ENCODE measurements around the gene MPPED2. TPM values are rescaled to one million over a fixed set of nuclear protein-coding genes. Genes with fewer than 3 reads are reported as not detected.

MPPED2 gene
- total RNA-seq, 4 donors from 2014 or later = 0.37 to 1.8 (median 1.3) TPM

DNA sequence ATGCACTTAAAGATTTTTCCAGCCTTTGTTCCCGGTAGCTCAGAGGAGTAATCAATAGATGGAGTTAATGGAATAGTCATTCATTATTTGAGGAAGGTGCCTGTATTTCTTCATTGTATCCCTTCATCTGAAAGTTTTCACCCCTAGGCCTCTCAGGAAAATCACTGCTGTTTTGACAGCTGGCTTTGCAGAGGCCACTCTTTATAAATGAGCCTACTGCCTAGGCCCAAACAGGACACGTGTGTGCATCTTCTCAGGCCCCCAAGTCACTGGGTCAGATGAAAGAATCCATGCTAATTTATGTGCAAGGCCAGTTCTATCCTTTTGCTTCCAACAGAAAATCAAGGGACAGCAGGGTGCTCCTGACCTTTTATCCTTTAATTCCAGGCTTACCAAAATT is 76.8 kb downstream of the MPPED2 start:
- intact Hi-C loops (cut with DNase I; ENCODE audit: low total_unique reads) = no loop called here
- DNase-seq (ENCODE audit: low spot score in 2 of 2) = no peak
- TF ChIP-seq POLR2A (IDR thresholded peaks at IDR 0.05) = no peak
- TF ChIP-seq CTCF (IDR thresholded peaks at IDR 0.05) = no peak
- 92 to 94% methylated on average over 2 of the region's 2 CpGs for WGBS, 2 donors
- H3K4me3 ChIP-seq (ENCODE audit: low read depth, poor library complexity, severe bottlenecking) = no peak overlapping the region

DNA sequence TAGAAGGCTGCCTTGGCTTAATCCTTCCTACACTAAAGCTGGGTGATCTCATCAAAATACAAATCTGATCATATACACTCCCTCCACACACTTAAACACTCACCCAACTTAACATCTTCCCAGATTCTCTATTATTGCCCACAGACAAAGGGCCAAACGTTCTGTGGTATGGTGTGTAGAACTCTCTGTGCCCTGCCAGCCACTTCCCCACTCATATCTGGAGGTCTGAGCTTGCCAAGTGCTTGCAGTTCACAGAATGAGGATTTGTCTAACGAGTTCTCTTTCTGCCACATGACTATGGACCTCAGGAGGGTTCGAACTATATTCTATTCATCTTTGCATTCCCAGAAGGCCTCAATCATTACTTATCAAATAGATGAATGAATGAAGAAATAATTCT is 77.6 kb downstream of the MPPED2 start:
- no peak for DNase-seq (ENCODE audit: low spot score in 2 of 2)
- intact Hi-C loops (cut with DNase I; ENCODE audit: low total_unique reads) = no loop called here
- no peak for TF ChIP-seq POLR2A (IDR thresholded peaks at IDR 0.05)
- TF ChIP-seq CTCF (IDR thresholded peaks at IDR 0.05) = no peak
- 68% methylated on average over 3 of the region's 3 CpGs for WGBS, 2 donors
- H3K4me3 ChIP-seq (ENCODE audit: low read depth, poor library complexity, severe bottlenecking) = no peak overlapping the region

- 95% methylated on average over 3 of the region's 3 CpGs for WGBS, 2 donors
- intact Hi-C loops (cut with DNase I; ENCODE audit: low total_unique reads) = no loop called here
Measured at GRCh38 chr11:30505603-30506002, 80.5 kb downstream of the MPPED2 start.

GRCh38 chr11:30504468-30504867 is 81.7 kb downstream of the MPPED2 start:
- 56 to 65% methylated on average over 2 of the region's 2 CpGs for WGBS, 2 donors
- H3K4me3 ChIP-seq (ENCODE audit: low read depth, poor library complexity, severe bottlenecking) = no peak overlapping the region
- TF ChIP-seq POLR2A (IDR thresholded peaks at IDR 0.05) (no peak), CTCF (IDR thresholded peaks at IDR 0.05) (no peak)
- no peak for DNase-seq (ENCODE audit: low spot score in 2 of 2)
- intact Hi-C loops (cut with DNase I; ENCODE audit: low total_unique reads) = no loop called here

More at GRCh38 chr11:30505603-30506002, 80.5 kb downstream of the MPPED2 start:
- TF ChIP-seq CTCF (IDR thresholded peaks at IDR 0.05) (no peak), POLR2A (IDR thresholded peaks at IDR 0.05) (no peak)
- H3K4me3 ChIP-seq (ENCODE audit: low read depth, poor library complexity, severe bottlenecking) = no peak overlapping the region
- DNase-seq (ENCODE audit: low spot score in 2 of 2) = no peak

- no peak overlapping the region for H3K4me3 ChIP-seq (ENCODE audit: low read depth, poor library complexity, severe bottlenecking)
- TF ChIP-seq CTCF (IDR thresholded peaks at IDR 0.05) (no peak), POLR2A (IDR thresholded peaks at IDR 0.05) (no peak)
- 88 to 89% methylated on average over 6 of the region's 6 CpGs for WGBS, 2 donors
- intact Hi-C loops (cut with DNase I; ENCODE audit: low total_unique reads) = no loop called here
- DNase-seq (ENCODE audit: low spot score in 2 of 2) = no peak
Measured at GRCh38 chr11:30503156-30503555, 83.0 kb downstream of the MPPED2 start.

GRCh38 chr11:30502305-30502704 is 83.8 kb downstream of the MPPED2 start:
- intact Hi-C loops (cut with DNase I; ENCODE audit: low total_unique reads) = no loop called here
- TF ChIP-seq CTCF (IDR thresholded peaks at IDR 0.05) (no peak), POLR2A (IDR thresholded peaks at IDR 0.05) (no peak)
- WGBS, 2 donors = 73 to 74% methylated on average over 2 of the region's 2 CpGs
- no peak for DNase-seq (ENCODE audit: low spot score in 2 of 2)
- H3K4me3 ChIP-seq (ENCODE audit: low read depth, poor library complexity, severe bottlenecking) = no peak overlapping the region

Data from lower leg skin (tissue), 4 donors.